ENCODE results near the gene PRR20G. TPM values are rescaled to one million over a fixed set of nuclear protein-coding genes. Genes with fewer than 3 reads are reported as not detected.
"Not testable (repeated sequence)": the region's sequence is repeated elsewhere in the genome, so short reads cannot be mapped to it uniquely, and the experiment has no call there.

Gene PRR20G
- polyA plus RNA-seq (ENCODE audit: insufficient read length in 4 of 4): not detected

GRCh38 chr3:127287840-127288239 lies at the start of gene PRR20G:
Gene PRR20G (minus strand): TSS chr3:127288046. CDS start chr3:127287365, 681 bp downstream.
- DNase-seq (ENCODE audit: low read depth in 4 of 4, low spot score in 3 of 4): no peak

GRCh38 chr3:127337001-127337400 lies 49.2 kb upstream of the PRR20G start:
- DNase-seq (ENCODE audit: low read depth in 4 of 4, low spot score in 3 of 4): no peak

GRCh38 chr3:127336101-127336500 lies 48.3 kb upstream of the PRR20G start:
- DNase-seq (ENCODE audit: low read depth in 4 of 4, low spot score in 3 of 4): no peak

- DNase-seq (ENCODE audit: low read depth in 4 of 4, low spot score in 3 of 4): no peak
These were observed 42.5 kb upstream of the PRR20G start for GRCh38 chr3:127330385-127330784.

GRCh38 chr3:127329631-127330285 lies 41.9 kb upstream of the PRR20G start:
- no peak for DNase-seq (ENCODE audit: low read depth in 4 of 4, low spot score in 3 of 4)

GRCh38 chr3:127328421-127328820 lies 40.6 kb upstream of the PRR20G start:
- no peak for DNase-seq (ENCODE audit: low read depth in 4 of 4, low spot score in 3 of 4)

- no peak for DNase-seq (ENCODE audit: low read depth in 4 of 4, low spot score in 3 of 4)
These were observed 38.5 kb upstream of the PRR20G start for GRCh38 chr3:127326341-127326740.

GRCh38 chr3:127325629-127325961 lies 37.7 kb upstream of the PRR20G start:
- DNase-seq (ENCODE audit: low read depth in 4 of 4, low spot score in 3 of 4): no peak

- DNase-seq (ENCODE audit: low read depth in 4 of 4, low spot score in 3 of 4): no peak
These were observed 37.2 kb upstream of the PRR20G start for GRCh38 chr3:127324913-127325628.

- no peak for DNase-seq (ENCODE audit: low read depth in 4 of 4, low spot score in 3 of 4)
These were observed 36.2 kb upstream of the PRR20G start for GRCh38 chr3:127324076-127324475.

- DNase-seq (ENCODE audit: low read depth in 4 of 4, low spot score in 3 of 4): no peak
These were observed 35.7 kb upstream of the PRR20G start for GRCh38 chr3:127323581-127323980.

GRCh38 chr3:127321371-127321770 lies 33.5 kb upstream of the PRR20G start:
- no peak for DNase-seq (ENCODE audit: low read depth in 4 of 4, low spot score in 3 of 4)

GRCh38 chr3:127320529-127321121 lies 32.8 kb upstream of the PRR20G start:
- DNase-seq (ENCODE audit: low read depth in 4 of 4, low spot score in 3 of 4): peak in 1 of 4 donors; percentile 14

- no peak for DNase-seq (ENCODE audit: low read depth in 4 of 4, low spot score in 3 of 4)
These were observed 28.8 kb upstream of the PRR20G start for GRCh38 chr3:127316685-127317084.

- DNase-seq (ENCODE audit: low read depth in 4 of 4, low spot score in 3 of 4): no peak
These were observed 25.0 kb upstream of the PRR20G start for GRCh38 chr3:127312818-127313217.

- DNase-seq (ENCODE audit: low read depth in 4 of 4, low spot score in 3 of 4): not testable (repeated sequence)
These were observed 21.0 kb upstream of the PRR20G start for GRCh38 chr3:127308821-127309220.

- DNase-seq (ENCODE audit: low read depth in 4 of 4, low spot score in 3 of 4): no peak
These were observed 20.1 kb upstream of the PRR20G start for GRCh38 chr3:127307916-127308315.

GRCh38 chr3:127307112-127307835 lies 19.4 kb upstream of the PRR20G start:
- DNase-seq (ENCODE audit: low read depth in 4 of 4, low spot score in 3 of 4): no peak

GRCh38 chr3:127306361-127307111 lies 18.7 kb upstream of the PRR20G start:
- DNase-seq (ENCODE audit: low read depth in 4 of 4, low spot score in 3 of 4): no peak

- DNase-seq (ENCODE audit: low read depth in 4 of 4, low spot score in 3 of 4): no peak
These were observed 17.7 kb upstream of the PRR20G start for GRCh38 chr3:127305499-127306060.
